ENCODE measurements around the gene IL13RA1. TPM values are rescaled to one million over a fixed set of nuclear protein-coding genes. Genes with fewer than 3 reads are reported as not detected.
"Not testable (repeated sequence)": the region's sequence is repeated elsewhere in the genome, so short reads cannot be mapped to it uniquely, and the experiment has no call there.

The IL13RA1 gene
- total and polyA plus RNA-seq, 10 of the 15 experiments (the other 5 are each of a cell fraction or from before 2014, with no cell fraction given), result 2.3 to 14.2 (median 8.4) TPM

GRCh38 chrX:118730500-118731247, 3.3 kb downstream of the IL13RA1 start (continued):
- TF ChIP-seq SKIL (IDR thresholded peaks at IDR 0.05; ENCODE audit: low read depth, poor library complexity, severe bottlenecking) (no peak), ZSCAN29 (IDR thresholded peaks at IDR 0.05) (no peak), TARDBP (IDR thresholded peaks at IDR 0.05; ENCODE audit: borderline replicate concordance) (no peak), NFYA (IDR thresholded peaks at IDR 0.05; ENCODE audit: borderline replicate concordance, low read depth, low read length) (no peak), IRF5 (IDR thresholded peaks at IDR 0.05; ENCODE audit: borderline replicate concordance) (no peak), JUND (IDR thresholded peaks at IDR 0.05; ENCODE audit: low read depth, low read length) (no peak)

- SMC1A ChIA-PET (ENCODE audit: uncharacterized antibody, unreplicated experiment), result not testable (repeated sequence)
These were observed 5.1 kb downstream of the IL13RA1 start for GRCh38 chrX:118732551-118732950.

More at GRCh38 chrX:118732551-118732950, 5.1 kb downstream of the IL13RA1 start:
- in situ Hi-C loops (cut with MboI); H3K27ac ChIP-seq (ENCODE audit: control insufficient read depth, insufficient read depth); H3K9ac ChIP-seq (ENCODE audit: control insufficient read depth, insufficient read depth, low read length); H2AFZ ChIP-seq (ENCODE audit: control insufficient read depth, low read depth, low read length); H3K4me1 ChIP-seq (ENCODE audit: control insufficient read depth, insufficient read depth, low read length); H3K36me3 ChIP-seq (ENCODE audit: control insufficient read depth in 2 of 2, insufficient read depth in 2 of 2, low read length in 1 of 2); RAD21 ChIA-PET (ENCODE audit: unreplicated experiment); BruUV-seq (replicated peaks); H3K9me3 ChIP-seq (replicated peaks; ENCODE audit: control insufficient read depth, insufficient read depth, low read length); CTCF ChIA-PET; intact Hi-C loops (cut with micrococcal nuclease; ENCODE audit: unreplicated experiment); POLR2A ChIA-PET; H3K4me3 ChIP-seq; FAIRE-seq; DNase-seq (ENCODE audit: low read depth, low spot score); ATAC-seq; H4K20me1 ChIP-seq (ENCODE audit: control insufficient read depth, insufficient read depth); H3K27me3 ChIP-seq (replicated peaks in 1 of 2; ENCODE audit: control insufficient read depth in 2 of 2, insufficient read depth in 2 of 2, low read length in 1 of 2); H3K4me2 ChIP-seq (ENCODE audit: control insufficient read depth, insufficient read depth); H3K79me2 ChIP-seq (ENCODE audit: control insufficient read depth, insufficient read depth, low read length): not testable (repeated sequence)
- 64% methylated on average over 3 of the region's 3 CpGs for WGBS (ENCODE audit: insufficient coverage, insufficient replicate concordance, low lambda C conversion rate, missing lambda C conversion rate)
